SU-DHL-6 (cell line): ENCODE data around the gene ENTR1.
A peak's percentile ranks its signal among the peaks of the same experiment; 100 is the strongest.

ENCODE experiments used
- H2AFZ ChIP-seq: fragments of 200-600 bp; sonication (generic); 2 replicates; pipeline ENCODE4 v1.6.1; 2014; ENCODE audit warnings: low read depth, mild to moderate bottlenecking, moderate library complexity, mixed read lengths, antibody characterized with exemption, low read length; ENCODE audit not compliant: severe bottlenecking
- H3F3A ChIP-seq: fragments of 200-600 bp; shearing (Covaris generic); 2 replicates; pipeline ENCODE4 v1.6.0; 2016; ENCODE audit warnings: antibody characterized with exemption, mild to moderate bottlenecking; ENCODE audit not compliant: insufficient read depth
- H3K27ac ChIP-seq: fragments of 200-600 bp; sonication (generic); 2 replicates; pipeline ENCODE4 v1.5.1; 2016; ENCODE audit warnings: low read depth, mild to moderate bottlenecking, low read length, moderate library complexity, mixed read lengths
- H3K27me3 ChIP-seq: fragments of 200-600 bp; sonication (generic), shearing (Covaris generic); 2 replicates; pipeline ENCODE4 v1.6.0; 2014; ENCODE audit warnings: mild to moderate bottlenecking, low read length
- H3K36me3 ChIP-seq: fragments of 200-600 bp; sonication (generic); 2 replicates; pipeline ENCODE4 v1.6.1; 2014; ENCODE audit warnings: mild to moderate bottlenecking, low read length, mixed read lengths
- H3K4me2 ChIP-seq: fragments of 300-600, 200-600 bp; shearing (Covaris generic), sonication (generic); 2 replicates; pipeline ENCODE4 v1.6.0; 2014; ENCODE audit warnings: low read length, low read depth, mild to moderate bottlenecking; ENCODE audit not compliant: poor library complexity, severe bottlenecking
- H3K4me3 ChIP-seq: fragments of 200-600 bp; sonication (generic); 2 replicates; pipeline ENCODE4 v1.5.1; 2014; ENCODE audit warnings: antibody characterized with exemption, low read length, mild to moderate bottlenecking, mixed read lengths; ENCODE audit not compliant: insufficient read depth, poor library complexity, severe bottlenecking
- H3K79me2 ChIP-seq: fragments of 200-600 bp; sonication (generic); 2 replicates; pipeline ENCODE4 v1.6.1; 2014; ENCODE audit warnings: mild to moderate bottlenecking, low read length, moderate library complexity; ENCODE audit not compliant: insufficient read depth
- H3K9ac ChIP-seq: fragments of 200-600 bp; sonication (generic); 2 replicates; pipeline ENCODE4 v1.7.0; 2014; ENCODE audit warnings: mild to moderate bottlenecking, low read length
- H3K9me2 ChIP-seq: fragments of 200-600 bp; sonication (generic); replicated peaks from 2 replicates; pipeline ENCODE4 v1.6.1; 2014; ENCODE audit warnings: low read length; ENCODE audit not compliant: insufficient read depth
- H3K9me3 ChIP-seq: fragments of 200-600 bp; sonication (generic); 2 replicates; pipeline ENCODE4 v1.6.1; 2014; ENCODE audit warnings: low read length, mixed read lengths; ENCODE audit not compliant: insufficient read depth
- H4K20me1 ChIP-seq: fragments of 200-600 bp; sonication (generic); 2 replicates; pipeline ENCODE4 v1.6.1; 2014; ENCODE audit warnings: low read depth, mild to moderate bottlenecking, antibody characterized with exemption, low read length, moderate library complexity, mixed read lengths
- CTCF ChIP-seq: fragments of 200-600 bp; sonication (generic); IDR thresholded peaks from one replicate; pipeline ENCODE4 v1.5.1; 2017; ENCODE audit warnings: antibody characterized with exemption, mild to moderate bottlenecking, low read length, moderate library complexity; ENCODE audit not compliant: insufficient read depth, poor library complexity, severe bottlenecking
- EZH2phosphoT487 ChIP-seq: fragments of 200-600 bp; sonication (generic), shearing (Covaris generic); conservative IDR thresholded peaks from 2 replicates; pipeline ENCODE4 v1.6.1; 2018; ENCODE audit warnings: mild to moderate bottlenecking, antibody characterized with exemption, low read length, moderate library complexity, mixed read lengths

The ENTR1 gene

GRCh38 chr9:136399176-136400037, 11.0 kb downstream of the ENTR1 start:
- peak overlapping the region; percentile 94 for H3K4me3 ChIP-seq
- peak overlapping the region; percentile 90 for H3K9ac ChIP-seq
- H3K27me3 ChIP-seq = no peaks in the 10 kb centered on the region
- no peaks in the 10 kb centered on the region for H3K9me3 ChIP-seq
- H3K79me2 ChIP-seq = peaks cover 22% of the 10 kb centered on the region
- TF ChIP-seq EZH2phosphoT487 (no peak), CTCF (no peak)
- peak overlapping the region; percentile 79 for H3K4me2 ChIP-seq
- H2AFZ ChIP-seq = peak overlapping the region; percentile 32
- H3K9me2 ChIP-seq = no peaks in the 10 kb centered on the region
- H3K36me3 ChIP-seq = no peaks in the 10 kb centered on the region
- no peaks in the 10 kb centered on the region; the same call in 1 of the 2 replicates for H4K20me1 ChIP-seq
- peaks cover 11% of the 10 kb centered on the region; the same call in 1 of the 2 replicates for H3F3A ChIP-seq
- H3K27ac ChIP-seq = peak overlapping the region; percentile 38

- Histone ChIP-seq H3K36me3 (no peaks in the 10 kb centered on the region), H2AFZ (no peak overlapping the region), H3K27me3 (no peaks in the 10 kb centered on the region), H3K4me2 (peak overlapping the region; percentile 79), H3K9ac (peak overlapping the region; percentile 90), H3K79me2 (peaks cover 22% of the 10 kb centered on the region), H3K9me3 (no peaks in the 10 kb centered on the region), H4K20me1 (no peaks in the 10 kb centered on the region; the same call in 1 of the 2 replicates), H3F3A (peaks cover 11% of the 10 kb centered on the region; the same call in 1 of the 2 replicates), H3K4me3 (no peak overlapping the region), H3K9me2 (no peaks in the 10 kb centered on the region), H3K27ac (no peak overlapping the region)
- no peak for TF ChIP-seq CTCF
- no peak for TF ChIP-seq EZH2phosphoT487
Measured at GRCh38 chr9:136398286-136398685, 12.1 kb downstream of the ENTR1 start.

GRCh38 chr9:136397643-136398042, 12.8 kb downstream of the ENTR1 start:
- no peak overlapping the region for H2AFZ ChIP-seq
- H3K27me3 ChIP-seq = no peaks in the 10 kb centered on the region
- H3K36me3 ChIP-seq = no peaks in the 10 kb centered on the region
- H3K9me2 ChIP-seq = no peaks in the 10 kb centered on the region
- H4K20me1 ChIP-seq = no peaks in the 10 kb centered on the region; the same call in 1 of the 2 replicates
- no peak overlapping the region for H3K27ac ChIP-seq
- H3K79me2 ChIP-seq = peaks cover 22% of the 10 kb centered on the region
- peaks cover 11% of the 10 kb centered on the region; the same call in 1 of the 2 replicates for H3F3A ChIP-seq
- H3K4me3 ChIP-seq = no peak overlapping the region
- TF ChIP-seq CTCF (no peak), EZH2phosphoT487 (no peak)
- no peak overlapping the region for H3K4me2 ChIP-seq
- H3K9me3 ChIP-seq = no peaks in the 10 kb centered on the region
- no peak overlapping the region for H3K9ac ChIP-seq
